Osteocyte (in vitro differentiated cells): Measurements from ENCODE around the gene TPRG1L. TPM values are rescaled to one million over a fixed set of nuclear protein-coding genes. Genes with fewer than 3 reads are reported as not detected.

Experiments
- DNase-seq: peaks from one replicate; pipeline ENCODE4 v3.0.0; 2021; ENCODE audit warnings: mixed read lengths; ENCODE audit not compliant: unreplicated experiment; ENCODE audit errors: extremely low spot score
- H3K27ac Mint-ChIP-seq: one replicate; pipeline ENCODE4 v1.8.0; 2021; ENCODE audit warnings: mild to moderate bottlenecking, mixed read lengths; ENCODE audit not compliant: unreplicated experiment
- H3K27me3 Mint-ChIP-seq: one replicate; pipeline ENCODE4 v1.8.0; 2021; ENCODE audit warnings: mixed read lengths; ENCODE audit not compliant: unreplicated experiment
- H3K36me3 Mint-ChIP-seq: one replicate; pipeline ENCODE4 v1.8.0; 2021; ENCODE audit warnings: mixed read lengths; ENCODE audit not compliant: unreplicated experiment
- H3K4me1 Mint-ChIP-seq: one replicate; pipeline ENCODE4 v1.8.0; 2021; ENCODE audit warnings: mixed read lengths; ENCODE audit not compliant: unreplicated experiment
- H3K4me3 Mint-ChIP-seq: one replicate; pipeline ENCODE4 v1.8.0; 2021; ENCODE audit warnings: mild to moderate bottlenecking, moderate library complexity, mixed read lengths; ENCODE audit not compliant: unreplicated experiment
- H3K9me3 Mint-ChIP-seq: one replicate; pipeline ENCODE4 v1.8.0; 2021; ENCODE audit warnings: mixed read lengths; ENCODE audit not compliant: unreplicated experiment
- CTCF ChIP-seq: fragments of 200-600 bp; sonication (generic); IDR thresholded peaks from 2 replicates; pipeline ENCODE4 v1.5.0; 2021; ENCODE audit warnings: antibody characterized with exemption, mild to moderate bottlenecking, moderate library complexity
- total RNA-seq: library from RNA; stranded (reverse); gene quantifications from 2 replicates; pipeline ENCODE4 v1.2.1, GENCODE V29; 2021

TPRG1L gene
- total RNA-seq, 1 donor from 2014 or later = 49.1 TPM

DNA sequence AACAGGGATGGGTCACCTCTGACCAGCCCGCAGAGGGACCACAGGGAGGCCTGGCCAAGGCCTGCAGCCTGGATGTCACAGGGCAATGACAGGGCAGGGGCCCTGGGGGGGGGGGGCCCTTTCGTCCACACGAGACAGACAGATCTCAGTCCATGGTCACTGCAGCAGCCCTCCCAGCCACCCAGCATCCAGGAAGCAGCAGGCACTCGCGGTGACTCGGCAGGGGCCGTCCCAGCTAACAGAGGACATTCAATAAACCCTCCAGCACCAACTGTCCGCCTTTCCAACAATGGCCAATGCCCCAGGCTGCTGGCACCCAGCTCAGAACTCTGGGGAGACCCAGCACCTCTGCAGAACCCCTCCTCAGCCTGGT is 46.4 kb upstream of the TPRG1L start:
- Mint-ChIP-seq H3K27me3 (no peaks in the 10 kb centered on the region), H3K4me1 (peaks cover 10% of the 10 kb centered on the region), H3K36me3 (peaks cover 3% of the 10 kb centered on the region), H3K27ac (no peak overlapping the region), H3K4me3 (no peak overlapping the region), H3K9me3 (no peaks in the 10 kb centered on the region)
- TF ChIP-seq CTCF = no peak
- no peak for DNase-seq

- H3K27ac Mint-ChIP-seq = no peak overlapping the region
Observed at GRCh38 chr1:3578906-3579305, 45.9 kb upstream of the TPRG1L start.

GRCh38 chr1:3579626-3580025 is 45.2 kb upstream of the TPRG1L start:
- DNase-seq = no peak
- peaks cover 3% of the 10 kb centered on the region for H3K36me3 Mint-ChIP-seq
- TF ChIP-seq CTCF = no peak
- no peaks in the 10 kb centered on the region for H3K9me3 Mint-ChIP-seq
- no peak overlapping the region for H3K4me3 Mint-ChIP-seq
- peaks cover 2% of the 10 kb centered on the region for H3K4me1 Mint-ChIP-seq
- no peak overlapping the region for H3K27ac Mint-ChIP-seq
- H3K27me3 Mint-ChIP-seq = no peaks in the 10 kb centered on the region

More at GRCh38 chr1:3578906-3579305, 45.9 kb upstream of the TPRG1L start:
- H3K4me3 Mint-ChIP-seq = no peak overlapping the region
- H3K27me3 Mint-ChIP-seq = no peaks in the 10 kb centered on the region
- peaks cover 6% of the 10 kb centered on the region for H3K4me1 Mint-ChIP-seq
- H3K9me3 Mint-ChIP-seq = no peaks in the 10 kb centered on the region
- no peak for TF ChIP-seq CTCF
- no peak for DNase-seq
- peaks cover 3% of the 10 kb centered on the region for H3K36me3 Mint-ChIP-seq

DNA sequence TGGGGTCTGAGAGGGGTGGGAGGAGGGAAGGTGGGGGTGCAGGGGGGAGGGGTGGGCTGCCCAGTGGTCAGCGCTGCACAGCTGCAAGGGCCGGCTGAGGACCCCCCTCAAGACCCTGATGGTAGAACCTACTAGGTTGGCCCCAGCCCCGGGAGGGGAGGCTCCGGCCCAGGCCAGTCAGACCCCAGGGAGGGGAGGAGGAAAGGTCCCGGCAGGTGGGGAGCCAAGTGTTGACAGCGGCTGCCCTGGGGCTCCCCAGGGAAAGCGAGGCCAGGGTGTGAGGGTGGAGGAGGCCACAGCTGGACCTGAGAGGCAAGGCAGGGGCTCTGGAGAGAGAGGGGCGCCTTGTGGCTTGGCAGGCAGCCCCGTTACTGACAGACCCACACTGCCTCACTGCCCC is 44.6 kb upstream of the TPRG1L start:
- Mint-ChIP-seq H3K27ac (no peak overlapping the region), H3K27me3 (no peaks in the 10 kb centered on the region)

More for the DNA sequence above, 44.6 kb upstream of the TPRG1L start:
- DNase-seq = no peak
- peaks cover 2% of the 10 kb centered on the region for H3K4me1 Mint-ChIP-seq
- no peak overlapping the region for H3K4me3 Mint-ChIP-seq
- peaks cover 3% of the 10 kb centered on the region for H3K36me3 Mint-ChIP-seq
- no peaks in the 10 kb centered on the region for H3K9me3 Mint-ChIP-seq
- TF ChIP-seq CTCF = no peak
